ENCODE data around the gene CLCA2. TPM values are rescaled to one million over a fixed set of nuclear protein-coding genes. Genes with fewer than 3 reads are reported as not detected.

CLCA2 gene
- total RNA-seq, 4 donors from 2014 or later: 113 to 422 (median 258) TPM

GRCh38 chr1:86504895-86505563 lies 81.1 kb downstream of the CLCA2 start:
- no peak overlapping the region for H3K4me3 ChIP-seq
- peaks cover 17 to 56% (median 28%) of the 10 kb centered on the region in 3 donors for H3K4me1 ChIP-seq
- no peaks in the 10 kb centered on the region for H3K27me3 ChIP-seq
- no peak for DNase-seq
- 31 to 46% methylated on average over 9 of the region's 9 CpGs for WGBS, 2 donors
- intact Hi-C loops (cut with DNase I): no loop called here
- no peaks in the 10 kb centered on the region for H3K36me3 ChIP-seq
- H3K27ac ChIP-seq: peak overlapping the region; percentile 40 to 83 (median 74)
- no peaks in the 10 kb centered on the region for H3K9me3 ChIP-seq
- TF ChIP-seq POLR2A (IDR thresholded peaks at IDR 0.05): no peak
- TF ChIP-seq CTCF (IDR thresholded peaks at IDR 0.05): no peak

- H3K36me3 ChIP-seq: no peaks in the 10 kb centered on the region
- intact Hi-C loops (cut with DNase I): no loop called here
- peak overlapping the region in 3 of 4 donors; percentile 69 to 83 (median 80) for H3K27ac ChIP-seq
- WGBS, 2 donors: 27 to 31% methylated on average over 4 of the region's 4 CpGs
- peaks cover 17 to 56% (median 28%) of the 10 kb centered on the region in 3 donors for H3K4me1 ChIP-seq
- H3K4me3 ChIP-seq: no peak overlapping the region
- no peak for TF ChIP-seq CTCF (IDR thresholded peaks at IDR 0.05)
- TF ChIP-seq POLR2A (IDR thresholded peaks at IDR 0.05): no peak
- H3K9me3 ChIP-seq: no peaks in the 10 kb centered on the region
- DNase-seq: no peak
- no peaks in the 10 kb centered on the region for H3K27me3 ChIP-seq
These were observed 81.6 kb downstream of the CLCA2 start for GRCh38 chr1:86505564-86505902.

Other genes with a start within 250 kb of the CLCA2 start
- 10 to 100 TPM; 20.9 to 37.1 (median 26.2) TPM for gene ODF2L, start 27.8 kb upstream of the CLCA2 start, total RNA-seq
- not detected for gene CLCA1, start 44.8 kb downstream of the CLCA2 start, total RNA-seq
- gene CLCA4, start 122.9 kb downstream of the CLCA2 start, total RNA-seq: 100 to 1,000 TPM; 135 to 639 (median 439) TPM

All from esophagus squamous epithelium (tissue), 5 donors.